SIG-M5 (cell line): ENCODE results near the gene ZNF473.
A peak's percentile ranks its signal among the peaks of the same experiment; 100 is the strongest.

Source experiments
- DNase-seq: peaks from one replicate; lab custom pipeline; 2025; lab: John Stamatoyannopoulos, UW

Gene ZNF473

GRCh38 chr19:50003810-50004419, 21.9 kb upstream of the ZNF473 start:
- DNase-seq = no peak

GRCh38 chr19:50005428-50005827, 20.4 kb upstream of the ZNF473 start:
- DNase-seq = no peak

GRCh38 chr19:50007170-50007569, 18.6 kb upstream of the ZNF473 start:
- DNase-seq = no peak

GRCh38 chr19:50007947-50008346, 17.9 kb upstream of the ZNF473 start:
- no peak for DNase-seq

- DNase-seq = no peak
Measured at GRCh38 chr19:50008532-50008931, 17.3 kb upstream of the ZNF473 start.

GRCh38 chr19:50016225-50016807, 9.5 kb upstream of the ZNF473 start:
- DNase-seq = no peak

GRCh38 chr19:50020481-50020880, 5.3 kb upstream of the ZNF473 start:
- DNase-seq = no peak

GRCh38 chr19:50022823-50023222, 3.0 kb upstream of the ZNF473 start:
- no peak for DNase-seq

- no peak for DNase-seq
Measured at GRCh38 chr19:50024719-50025021, 1.1 kb upstream of the ZNF473 start.

- peak; percentile 94 for DNase-seq
Measured at GRCh38 chr19:50025022-50025793, 597 bp upstream of the ZNF473 start, which contains the start of gene VRK3. TSS of gene VRK3 (minus strand) at chr19:50025372. CDS start at chr19:50016162, 9,210 bp downstream.

- no peak for DNase-seq
Measured at GRCh38 chr19:50026550-50026906, 723 bp downstream of the ZNF473 start.

- no peak for DNase-seq
Measured at GRCh38 chr19:50030225-50030624, 4.4 kb downstream of the ZNF473 start.

GRCh38 chr19:50030937-50031336, 5.1 kb downstream of the ZNF473 start:
- no peak for DNase-seq

GRCh38 chr19:50036908-50037307, 11.1 kb downstream of the ZNF473 start:
- no peak for DNase-seq

GRCh38 chr19:50039968-50040367, 14.2 kb downstream of the ZNF473 start:
- DNase-seq = no peak

- DNase-seq = no peak
Measured at GRCh38 chr19:50040967-50041366, 15.2 kb downstream of the ZNF473 start.

GRCh38 chr19:50042363-50043024, 16.7 kb downstream of the ZNF473 start:
- DNase-seq = no peak

GRCh38 chr19:50043967-50044366, 18.2 kb downstream of the ZNF473 start:
- DNase-seq = no peak

GRCh38 chr19:50044922-50045321, 19.1 kb downstream of the ZNF473 start:
- no peak for DNase-seq

GRCh38 chr19:50046649-50047503, 21.1 kb downstream of the ZNF473 start:
- no peak for DNase-seq

GRCh38 chr19:50047671-50048070, 21.9 kb downstream of the ZNF473 start:
- DNase-seq = no peak
